ENCODE results near the gene HES4.

- TF ChIP-seq CTCF (conservative IDR thresholded peaks at IDR 0.05; ENCODE audit: low read depth, low read length) (no peak), EZH2 (IDR thresholded peaks at IDR 0.05; ENCODE audit: borderline replicate concordance, low read depth, low read length, poor library complexity, severe bottlenecking) (no peak)
Measured at GRCh38 chr1:952201-952600, 47.7 kb downstream of the HES4 start.

All from A673 (cell line).